VCaP (cell line): ENCODE results near the gene SMIM38.

Experiments used
- H3K27ac ChIP-seq: fragments of 450-650 bp; 2 replicates; pipeline ENCODE4 v1.5.1; 2017
- CTCF ChIP-seq: fragments of 450-650 bp; conservative IDR thresholded peaks from 2 replicates; pipeline ENCODE4 v1.5.1; 2017; ENCODE audit warnings: mild to moderate bottlenecking, moderate library complexity

SMIM38 gene

DNA sequence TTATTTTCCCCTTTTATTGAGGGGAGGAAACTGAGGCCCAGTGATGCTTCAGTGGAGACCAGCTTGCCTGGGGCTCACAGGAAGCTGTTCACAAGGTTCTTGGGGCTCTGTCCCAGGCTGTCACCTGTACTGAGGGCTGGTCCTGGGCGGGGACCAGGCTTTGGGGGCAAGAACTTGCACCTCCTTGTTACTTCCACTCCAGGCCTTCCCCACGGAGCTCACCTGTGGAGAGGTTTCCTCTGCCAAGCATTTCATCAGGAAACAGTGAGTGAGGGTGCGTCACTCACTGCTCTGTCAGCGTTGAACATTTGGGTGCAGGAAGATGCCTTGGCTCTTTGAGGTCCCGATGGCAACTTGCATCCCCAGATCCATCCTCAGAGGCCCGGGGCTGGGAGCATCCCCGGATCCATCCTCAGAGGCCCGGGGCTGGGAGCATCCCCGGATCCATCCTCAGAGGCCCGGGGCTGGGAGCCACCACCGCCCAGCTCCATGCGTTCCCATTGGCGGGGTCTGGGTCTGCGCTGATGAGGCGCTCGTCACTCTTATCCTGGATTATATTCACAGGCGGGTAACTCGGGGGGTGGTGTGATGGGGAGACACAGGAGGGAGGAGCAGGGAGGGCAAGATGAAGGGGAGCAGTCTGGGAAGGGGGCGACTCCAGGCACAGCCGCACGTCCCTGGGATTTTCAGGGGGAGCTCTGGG is 1.4 kb upstream of the SMIM38 start:
- TF ChIP-seq CTCF, result no peak
- no peak overlapping the region for H3K27ac ChIP-seq

GRCh38 chr11:69154938-69155301 is 815 bp upstream of the SMIM38 start:
- no peak overlapping the region for H3K27ac ChIP-seq
- no peak for TF ChIP-seq CTCF

GRCh38 chr11:69156235-69156639 is 502 bp downstream of the SMIM38 start:
- no peak overlapping the region for H3K27ac ChIP-seq

GRCh38 chr11:69156673-69157155 is 979 bp downstream of the SMIM38 start:
- H3K27ac ChIP-seq, result no peak overlapping the region
- TF ChIP-seq CTCF, result no peak

More at GRCh38 chr11:69156235-69156639, 502 bp downstream of the SMIM38 start:
- TF ChIP-seq CTCF, result no peak

DNA sequence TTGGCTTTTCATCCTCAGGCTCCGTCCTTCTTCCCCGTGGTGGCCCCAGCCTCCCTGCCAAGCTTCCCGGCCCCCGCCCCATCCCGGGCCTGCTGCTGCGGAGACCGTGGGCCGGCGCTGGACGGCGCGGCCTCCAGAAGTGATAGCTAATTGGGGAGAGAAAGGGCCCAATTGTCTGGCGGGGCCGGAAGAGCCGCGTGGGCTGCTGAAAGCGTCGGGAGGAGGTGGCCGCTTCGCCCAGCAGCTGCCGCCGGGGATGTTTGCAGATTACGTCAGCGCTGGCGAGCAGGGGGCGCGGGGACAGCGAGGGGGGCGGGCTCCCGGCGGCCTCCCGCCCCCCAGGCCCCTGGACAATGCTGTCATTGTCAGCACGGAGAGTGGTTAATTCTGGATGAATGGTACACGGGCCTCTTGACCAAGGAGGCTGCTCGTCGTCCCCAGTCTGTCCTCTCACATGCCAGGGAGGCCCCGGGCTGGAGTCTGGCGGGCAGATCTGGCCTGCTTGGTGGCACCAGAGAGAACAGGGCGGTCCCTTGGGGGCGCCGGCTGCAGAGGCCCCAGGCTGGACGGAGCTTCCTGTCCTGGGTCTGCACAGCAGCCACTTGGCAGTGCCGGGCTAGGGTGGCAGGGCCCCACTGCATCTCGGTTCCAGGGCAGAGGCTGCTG is 1.6 kb downstream of the SMIM38 start:
- no peak for TF ChIP-seq CTCF
- no peak overlapping the region for H3K27ac ChIP-seq

DNA sequence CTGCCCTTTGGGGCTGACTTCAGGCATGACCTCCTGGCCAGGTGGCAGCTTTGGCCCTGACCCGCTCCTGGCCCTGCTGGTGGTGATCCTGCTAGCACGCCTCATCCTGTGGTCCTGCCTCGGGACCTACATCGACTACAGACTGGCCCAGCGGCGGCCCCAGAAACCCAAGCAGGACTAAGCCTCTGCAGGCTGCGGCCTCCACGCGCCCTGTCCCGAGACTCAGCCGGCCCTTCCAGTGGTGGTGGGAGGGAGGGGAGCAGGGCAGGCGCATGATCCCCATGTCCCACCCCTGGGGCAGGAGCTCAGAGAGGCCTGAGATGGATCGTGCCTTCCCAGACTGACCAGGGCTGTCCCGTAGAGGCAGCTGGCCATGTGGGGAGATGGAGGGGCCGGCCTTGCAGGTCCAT is 2.1 kb downstream of the SMIM38 start:
- TF ChIP-seq CTCF, result no peak
- no peak overlapping the region for H3K27ac ChIP-seq

DNA sequence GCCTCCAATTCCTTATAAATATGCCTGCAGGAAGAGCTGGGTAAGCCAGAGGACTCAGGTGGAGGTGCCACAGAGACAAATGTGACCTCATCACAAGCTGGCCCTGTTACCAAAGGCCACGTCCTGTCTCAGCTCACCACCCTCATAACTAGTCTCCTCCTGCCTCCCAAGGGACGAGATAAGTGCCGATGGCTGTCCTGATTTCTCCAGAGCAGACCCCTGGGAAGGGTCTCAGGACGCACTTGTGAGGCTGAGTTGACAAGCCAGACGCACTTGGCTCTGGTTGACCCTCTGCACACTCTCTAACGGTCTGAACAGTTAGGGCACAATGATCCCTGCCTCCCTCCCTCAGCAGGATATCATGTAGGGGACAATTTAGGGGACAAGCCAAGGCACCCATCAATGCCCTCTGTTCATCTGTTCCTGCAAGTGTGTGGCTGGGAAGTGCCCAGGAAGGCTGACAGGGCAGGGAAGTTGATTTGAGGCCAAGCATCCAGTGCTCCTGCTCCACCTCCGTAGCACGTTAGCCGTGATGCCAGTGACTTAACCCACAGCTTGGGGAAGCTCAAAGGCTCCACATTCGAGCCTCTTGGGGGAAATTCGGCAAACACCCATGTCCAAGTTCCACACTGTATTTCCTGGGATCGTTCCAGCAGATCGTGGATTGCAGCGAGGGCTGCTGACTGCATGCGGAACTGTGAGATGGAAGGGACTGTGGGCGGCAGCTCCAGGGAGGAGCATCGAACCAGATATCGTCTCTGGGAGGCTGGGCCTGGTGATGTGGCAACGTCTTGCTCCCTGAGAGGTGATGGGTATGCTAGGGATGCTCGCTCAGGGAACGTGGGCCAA is 2.8 kb downstream of the SMIM38 start:
- no peak overlapping the region for H3K27ac ChIP-seq
- no peak for TF ChIP-seq CTCF
